Psoas muscle (tissue), 8 donors: Measurements from ENCODE around the gene APAF1. TPM values are rescaled to one million over a fixed set of nuclear protein-coding genes. Genes with fewer than 3 reads are reported as not detected.
A peak's percentile ranks its signal among the peaks of the same experiment; 100 is the strongest.

Experiments
- ATAC-seq, 4 donors: fragments of 200-7000 bp; cut with Tn5 transposase; one replicate each; pipeline ENCODE4 v1.9.1; 2020; ENCODE audit warnings: moderate library complexity in 3 of 4, mild to moderate bottlenecking in 2 of 4
- DNase-seq, 2 donors: peaks; one replicate each; pipeline ENCODE4 v3.0.0-alpha.2; 2020
- H3K27ac ChIP-seq: fragments of 200-600 bp; one replicate; pipeline ENCODE4 v1.8.0; 2022
- H3K27me3 ChIP-seq, 3 donors: fragments of 200-600 bp in 1 of 3; one replicate each; pipeline versions ENCODE4 v1.6.1 to v1.8.0; 2013 to 2022; ENCODE audit warnings: low read length in 2 of 3, mild to moderate bottlenecking in 2 of 3, moderate library complexity in 1 of 3; ENCODE audit not compliant: insufficient read depth in 3 of 3
- H3K36me3 ChIP-seq, 2 donors: fragments of 200-600 bp in 1 of 2; one replicate each; pipeline versions ENCODE4 v1.6.1 to v1.8.0; 2013 to 2022; ENCODE audit warnings: low read depth in 1 of 2, mild to moderate bottlenecking in 1 of 2, moderate library complexity in 1 of 2; ENCODE audit not compliant: insufficient read depth in 1 of 2
- H3K4me1 ChIP-seq: fragments of 200-600 bp; one replicate; pipeline ENCODE4 v1.8.0; 2022
- H3K4me3 ChIP-seq: fragments of 200-600 bp; one replicate; pipeline ENCODE4 v1.8.0; 2022; ENCODE audit warnings: mild to moderate bottlenecking
- H3K9me3 ChIP-seq: fragments of 200-600 bp; one replicate; pipeline ENCODE4 v1.8.0; 2022
- WGBS, 3 donors: extraction: QIAGEN DNeasy Blood & Tissue Kit; methylation state at CpG; one replicate each; pipeline versions ENCODE4 v1.1.6 to v1.1.7; 2013; 5-methylcytosine and 5-hydroxymethylcytosine counted together
- intact Hi-C, 2 donors: fragments of 100-400 bp; cut with DNase I; formaldehyde crosslinking; loops; one replicate each; pipeline versions ENCODE4 v1.11.0 to v1.14.2; 2022
- polyA plus RNA-seq, 3 donors: library from polyadenylated mRNA; stranded (reverse); fragments of 200-250 nt; gene quantifications; one replicate each; pipeline ENCODE4 v1.2.3, GENCODE V29; 2013
- total RNA-seq, 4 donors: library from RNA; stranded (reverse); fragmentation: NEBNext Ultra II Directional in 2 of 4; extraction: Animal tissue kit (Norgen Biotek cat#: 25700) in 2 of 4; gene quantifications; one replicate each; pipeline versions ENCODE4 v1.2.1 to v1.2.4, GENCODE V29; 2021 to 2023
- TF ChIP-seq, protein P1 (sequence below): fragments of 200-600 bp; IDR thresholded peaks from one replicate; pipeline ENCODE4 v1.8.0; 2022; ENCODE audit warnings: antibody characterized with exemption
- donor health status: healthy with polysubstance abuse.
- donor health status: DM: no; HTN: no; CAD: no; lungs with moderate emphysema.
- donor health status: Bipolar disorder and iron deficiency.
- donor health status: healthy.
- donor health status: DM: yes; HTN: yes; CAD: no.
- donor health status: DM: no; HTN: no; CAD: no.
- donor health status: DM: no; HTN: no; CAD: no.
- donor health status: DM: yes; HTN: yes; CAD: no.

Gene APAF1
- total and polyA plus RNA-seq, 7 donors: 2.0 to 10.2 (median 4.3) TPM

DNA sequence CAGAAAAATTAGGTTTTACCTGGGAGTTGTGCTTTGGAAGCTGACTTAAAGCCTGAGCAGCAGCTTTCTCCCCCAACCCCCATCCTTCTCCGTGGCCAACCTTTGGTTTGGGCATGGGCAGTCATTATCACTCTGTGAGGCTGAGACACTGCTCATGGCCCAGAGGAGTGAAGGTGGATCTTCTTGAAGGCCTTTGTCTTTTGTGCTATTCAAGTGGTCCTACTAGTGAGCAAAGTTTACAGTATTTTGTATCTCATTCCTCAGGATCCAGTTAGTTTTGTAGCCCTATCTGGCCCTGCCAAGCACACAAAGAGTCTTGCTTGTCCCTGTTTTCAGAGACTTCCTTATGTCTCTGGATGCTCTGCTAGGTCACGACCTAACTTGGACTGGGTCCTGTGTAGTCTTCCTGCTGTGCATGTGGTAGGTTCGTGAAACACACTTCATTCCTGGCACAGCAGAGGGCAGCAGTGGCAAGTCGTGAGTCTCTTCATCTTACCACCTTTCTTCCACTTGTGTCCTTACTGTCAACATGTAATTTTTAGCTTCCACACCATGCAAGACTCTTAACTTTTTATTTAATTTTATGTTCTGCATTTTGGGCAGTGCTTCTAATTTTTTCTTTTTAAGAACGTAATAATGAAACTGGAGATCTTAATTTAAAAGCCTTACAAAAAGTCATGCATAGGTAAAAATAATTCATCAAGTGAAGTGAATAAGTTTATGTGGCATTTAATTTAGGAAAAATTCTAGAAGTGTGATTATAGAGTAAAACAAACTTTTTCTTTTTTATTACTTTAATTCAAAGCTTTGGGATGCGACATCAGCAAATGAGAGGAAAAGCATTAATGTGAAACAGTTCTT is 53.7 kb downstream of the APAF1 start:
- intact Hi-C loops: loop anchor here in 1 of 2 donors (2.0 kb wide), 1 partner anchor 300 kb away; no protein-coding TSS in a partner anchor
- Histone ChIP-seq H3K27me3 (no peaks in the 10 kb centered on the region), H3K4me1 (no peaks in the 10 kb centered on the region), H3K4me3 (no peak overlapping the region), H3K27ac (no peak overlapping the region), H3K9me3 (no peaks in the 10 kb centered on the region), H3K36me3 (peaks cover 0 to 50% of the 10 kb centered on the region in 2 donors)
- peak; percentile 51 to 87 (median 78) for ATAC-seq
- 35 to 40% (median 36%) methylated on average over 6 of the region's 6 CpGs for WGBS, 3 donors
- peak; percentile 39 to 54 for DNase-seq
- TF ChIP-seq, protein P1, sequence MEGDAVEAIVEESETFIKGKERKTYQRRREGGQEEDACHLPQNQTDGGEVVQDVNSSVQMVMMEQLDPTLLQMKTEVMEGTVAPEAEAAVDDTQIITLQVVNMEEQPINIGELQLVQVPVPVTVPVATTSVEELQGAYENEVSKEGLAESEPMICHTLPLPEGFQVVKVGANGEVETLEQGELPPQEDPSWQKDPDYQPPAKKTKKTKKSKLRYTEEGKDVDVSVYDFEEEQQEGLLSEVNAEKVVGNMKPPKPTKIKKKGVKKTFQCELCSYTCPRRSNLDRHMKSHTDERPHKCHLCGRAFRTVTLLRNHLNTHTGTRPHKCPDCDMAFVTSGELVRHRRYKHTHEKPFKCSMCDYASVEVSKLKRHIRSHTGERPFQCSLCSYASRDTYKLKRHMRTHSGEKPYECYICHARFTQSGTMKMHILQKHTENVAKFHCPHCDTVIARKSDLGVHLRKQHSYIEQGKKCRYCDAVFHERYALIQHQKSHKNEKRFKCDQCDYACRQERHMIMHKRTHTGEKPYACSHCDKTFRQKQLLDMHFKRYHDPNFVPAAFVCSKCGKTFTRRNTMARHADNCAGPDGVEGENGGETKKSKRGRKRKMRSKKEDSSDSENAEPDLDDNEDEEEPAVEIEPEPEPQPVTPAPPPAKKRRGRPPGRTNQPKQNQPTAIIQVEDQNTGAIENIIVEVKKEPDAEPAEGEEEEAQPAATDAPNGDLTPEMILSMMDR: peak; percentile 50

DNA sequence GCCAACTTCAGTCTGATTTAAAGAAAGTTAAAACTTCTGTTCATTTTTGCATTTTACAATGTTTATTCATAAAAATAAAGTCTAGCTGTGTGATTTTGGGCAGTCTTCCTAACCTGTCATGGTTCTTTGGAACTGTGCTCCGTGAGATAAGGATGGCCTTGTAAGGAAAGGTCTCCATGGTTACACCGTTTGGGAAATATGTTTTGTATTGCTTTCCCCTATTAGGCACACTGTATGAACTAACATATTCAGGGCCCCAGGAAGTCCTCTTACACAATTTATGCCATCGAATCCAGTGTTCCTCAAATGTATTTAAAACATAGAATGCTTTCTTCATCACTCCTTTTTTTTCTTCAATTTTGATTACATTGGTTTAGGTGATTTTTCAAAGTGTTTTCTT is 54.5 kb downstream of the APAF1 start:
- no peak for ATAC-seq
- Histone ChIP-seq H3K4me1 (no peaks in the 10 kb centered on the region), H3K4me3 (no peak overlapping the region), H3K27ac (no peak overlapping the region), H3K9me3 (no peaks in the 10 kb centered on the region), H3K27me3 (no peaks in the 10 kb centered on the region), H3K36me3 (peaks cover 0 to 51% of the 10 kb centered on the region in 2 donors)
- 55 to 62% (median 61%) methylated on average over 3 of the region's 3 CpGs for WGBS, 3 donors
- TF ChIP-seq, protein P1: no peak
- no peak for DNase-seq
- intact Hi-C loops: loop anchor here in 1 of 2 donors (2.0 kb wide), 1 partner anchor 299 kb away; no protein-coding TSS in a partner anchor

DNA sequence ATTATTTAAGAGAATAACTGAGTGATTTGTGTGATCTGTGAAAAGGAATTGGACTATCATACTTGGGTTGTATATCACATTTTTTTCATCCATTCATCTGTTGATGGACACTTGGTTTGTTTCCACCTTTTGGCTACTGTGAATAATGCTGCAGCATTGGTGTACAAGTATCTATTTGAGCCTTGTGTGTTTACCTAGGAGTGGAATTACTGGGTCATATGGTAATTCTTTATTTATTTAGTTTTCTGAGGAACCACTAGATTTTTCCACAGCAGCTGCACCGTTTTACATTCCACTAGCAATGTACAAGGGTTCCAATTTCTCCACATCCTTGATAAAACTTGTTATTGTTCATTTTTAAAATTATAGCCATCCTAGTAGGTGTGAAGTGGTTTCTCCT is 56.1 kb downstream of the APAF1 start:
- 36 to 42% (median 41%) methylated on average over 1 of the region's 1 CpG for WGBS, 3 donors
- Histone ChIP-seq H3K9me3 (no peaks in the 10 kb centered on the region), H3K4me1 (no peaks in the 10 kb centered on the region), H3K27me3 (no peaks in the 10 kb centered on the region), H3K4me3 (no peak overlapping the region), H3K27ac (no peak overlapping the region), H3K36me3 (peaks cover 0 to 52% of the 10 kb centered on the region in 2 donors)
- TF ChIP-seq, protein P1: no peak
- intact Hi-C loops: loop anchor here in 1 of 2 donors (10.0 kb wide), 1 partner anchor 304 kb away; no protein-coding TSS in a partner anchor
- DNase-seq (no peak), ATAC-seq (no peak)

DNA sequence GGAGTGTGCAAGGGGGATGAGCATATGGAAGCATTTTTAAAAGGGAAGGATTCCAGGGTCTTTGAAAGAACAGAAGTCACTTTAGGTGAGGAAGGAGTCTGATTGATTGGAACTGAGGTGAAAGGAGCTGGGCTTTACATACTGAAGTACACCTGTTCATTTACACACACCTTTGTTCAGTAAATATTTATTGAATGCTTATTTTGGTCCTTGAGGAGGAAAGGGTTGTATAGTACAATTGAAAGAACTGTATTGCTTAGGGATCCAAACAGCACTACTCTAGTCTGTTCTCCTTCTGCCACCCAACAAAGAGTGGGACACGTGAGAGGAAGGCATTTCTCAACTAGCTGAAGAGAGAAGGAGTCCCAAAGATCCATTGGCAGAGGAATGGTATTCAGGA is 63.9 kb downstream of the APAF1 start:
- no peak overlapping the region for H3K4me3 ChIP-seq
- H3K4me1 ChIP-seq: no peaks in the 10 kb centered on the region
- H3K27ac ChIP-seq: no peak overlapping the region
- no peak for ATAC-seq
- DNase-seq: no peak
- peaks cover 3 to 78% of the 10 kb centered on the region in 2 donors for H3K36me3 ChIP-seq
- intact Hi-C loops: loop anchor here in 1 of 2 donors (10.0 kb wide), 1 partner anchor 296 kb away; no protein-coding TSS in a partner anchor
- WGBS, 3 donors: 68 to 76% (median 71%) methylated on average over 1 of the region's 1 CpG
- TF ChIP-seq, protein P1: no peak
- no peaks in the 10 kb centered on the region for H3K9me3 ChIP-seq
- H3K27me3 ChIP-seq: no peaks in the 10 kb centered on the region
